ENCODE results near the gene PRKCE.

- TF ChIP-seq CTCF (IDR thresholded peaks at IDR 0.05) (no peak), EP300 (IDR thresholded peaks at IDR 0.05) (no peak), POLR2AphosphoS5 (IDR thresholded peaks at IDR 0.05) (no peak), POLR2A (IDR thresholded peaks at IDR 0.05) (no peak)
Observed at GRCh38 chr2:45841752-45842407, 190.4 kb downstream of the PRKCE start.
